HCT116 (cell line): ENCODE data around the gene RMND1.

Experiments used
- ATF3 ChIP-seq: IDR thresholded peaks from 2 replicates; pipeline ENCODE4 v1.6.1; 2012
- CEBPB ChIP-seq: IDR thresholded peaks from 2 replicates; pipeline ENCODE4 v1.6.1; 2012; ENCODE audit warnings: low read depth
- CTCF ChIP-seq, 3 experiments: fragments of 200-600 bp in 1 of 3; sonication (generic) in 1 of 3; IDR thresholded peaks in 2 of 3; conservative IDR thresholded peaks in 1 of 3; 2 replicates each; pipeline ENCODE4 v1.5.1; 2012 to 2017; ENCODE audit warnings: low read depth in 2 of 3, low read length in 2 of 3, antibody characterized with exemption in 1 of 3, borderline replicate concordance in 1 of 3, control low read depth in 1 of 3, mild to moderate bottlenecking in 1 of 3, mixed read lengths in 1 of 3, mixed run types in 1 of 3, moderate library complexity in 1 of 3; ENCODE audit not compliant: insufficient read depth in 1 of 3
- EZH2 ChIP-seq: fragments of 200-600 bp; sonication (generic); IDR thresholded peaks from 2 replicates; pipeline ENCODE4 v1.6.1; 2017; ENCODE audit warnings: antibody characterized with exemption, mixed run types
- EZH2phosphoT487 ChIP-seq: fragments of 200-600 bp; IDR thresholded peaks from 2 replicates; pipeline ENCODE4 v1.6.1; 2018; ENCODE audit warnings: antibody characterized with exemption, borderline replicate concordance
- JUND ChIP-seq: IDR thresholded peaks from 2 replicates; pipeline ENCODE4 v1.6.1; 2012
- POLR2A ChIP-seq: IDR thresholded peaks from 2 replicates; pipeline ENCODE4 v1.7.0; 2011; ENCODE audit warnings: borderline replicate concordance; ENCODE audit not compliant: insufficient read depth, insufficient read length; ENCODE audit errors: extremely low read depth
- POLR2AphosphoS5 ChIP-seq: IDR thresholded peaks from 2 replicates; pipeline ENCODE4 v1.6.1; 2011; ENCODE audit warnings: mild to moderate bottlenecking, low read depth, low read length, moderate library complexity
- TCF7L2 ChIP-seq: IDR thresholded peaks from 2 replicates; pipeline ENCODE4 v1.7.0; 2011; ENCODE audit warnings: borderline replicate concordance, inconsistent platforms; ENCODE audit not compliant: insufficient read depth, insufficient read length; ENCODE audit errors: extremely low read depth

GRCh38 chr6:151451950-151452749, at the start of gene RMND1:
- peak; percentile 74 for TF ChIP-seq TCF7L2
- no peak for TF ChIP-seq CTCF (IDR thresholded peaks at IDR 0.05 in 2 of 3, conservative IDR thresholded peaks at IDR 0.05 in 1 of 3; ENCODE audit: borderline replicate concordance in 1 of 3, insufficient read depth in 1 of 3, low read depth in 2 of 3, low read length in 2 of 3)
- TF ChIP-seq CEBPB = no peak
- TF ChIP-seq POLR2AphosphoS5 = peak; percentile 83
- TF ChIP-seq ATF3 = no peak
- peak; percentile 70 for TF ChIP-seq JUND
- TF ChIP-seq EZH2phosphoT487 = no peak
- peak; percentile 75 for TF ChIP-seq POLR2A
- TF ChIP-seq EZH2 = no peak
